Esophagus muscularis mucosa (tissue), 4 donors: ENCODE results near the gene PDLIM5.

ENCODE experiments used
- CTCF ChIP-seq, 3 experiments: fragments of 200-600 bp in 2 of 3; fragments of 450-650 bp in 1 of 3; sonication (generic) in 2 of 3; IDR thresholded peaks; one replicate each; pipeline ENCODE4 v1.5.1; 2017 to 2019; ENCODE audit warnings: antibody characterized with exemption in 3 of 3, mild to moderate bottlenecking in 2 of 3, moderate library complexity in 1 of 3
- EP300 ChIP-seq: sonication (generic); formaldehyde crosslinking; IDR thresholded peaks from one replicate; pipeline ENCODE4 v1.6.1; 2017; ENCODE audit warnings: antibody characterized with exemption
- POLR2A ChIP-seq: fragments of 450-650 bp; IDR thresholded peaks from one replicate; pipeline ENCODE4 v1.6.1; 2017; ENCODE audit warnings: antibody characterized with exemption, moderate library complexity, mild to moderate bottlenecking, low read depth
- POLR2AphosphoS5 ChIP-seq, 2 donors: sonication (generic); formaldehyde crosslinking; IDR thresholded peaks; one replicate each; pipeline ENCODE4 v1.6.1; 2017; ENCODE audit warnings: antibody characterized with exemption in 2 of 2

GRCh38 chr4:94567811-94568210 lies 116.1 kb downstream of the PDLIM5 start:
- TF ChIP-seq CTCF (IDR thresholded peaks at IDR 0.05) (no peak), POLR2A (no peak), EP300 (no peak), POLR2AphosphoS5 (IDR thresholded peaks at IDR 0.05) (no peak)
